Stimulated activated CD4-positive, alpha-beta T cell treated with anti-CD3 and anti-CD28 coated beads, Interleukin-4, amount 100 ng/mL, for 24 hours (primary cell): ENCODE data around the gene DHX9.
"Not testable (repeated sequence)": the region's sequence is repeated elsewhere in the genome, so short reads cannot be mapped to it uniquely, and the experiment has no call there.

Experiments
- DNase-seq: peaks from one replicate; pipeline ENCODE4 v3.0.0-alpha.2; 2020

Gene DHX9

DNA sequence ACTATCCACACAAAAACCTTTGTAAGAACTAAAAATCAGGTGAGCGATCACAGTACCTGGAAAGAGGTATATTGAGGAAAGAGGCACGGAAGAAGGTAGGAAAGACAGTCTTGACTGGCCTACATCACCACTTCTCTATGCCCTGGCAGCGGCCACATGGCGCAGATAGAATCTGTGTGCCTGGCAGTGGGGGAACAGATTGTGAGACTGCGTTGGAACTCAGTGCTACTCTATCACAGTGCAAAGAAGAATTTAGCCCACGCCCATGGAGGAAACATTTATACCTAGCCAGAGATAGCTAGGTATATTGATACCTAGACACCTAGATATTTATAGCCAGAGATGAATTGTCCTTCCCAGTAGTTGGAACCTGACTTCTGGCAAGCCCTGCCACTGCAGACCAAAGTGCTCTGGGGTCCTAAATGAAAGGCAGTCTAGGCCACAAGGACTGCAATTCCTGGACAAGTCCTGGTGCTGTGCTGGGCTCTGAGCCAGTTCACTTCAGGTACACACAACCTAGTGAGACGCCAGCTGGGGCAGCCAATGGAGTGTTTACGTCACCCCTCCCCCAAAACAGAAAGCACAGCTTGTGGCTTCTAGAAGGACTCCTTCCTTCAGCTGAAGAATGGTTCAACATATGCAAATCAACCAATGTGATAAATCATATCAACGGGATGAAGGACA lies 51.9 kb downstream of the DHX9 start:
- DNase-seq: no peak

DNA sequence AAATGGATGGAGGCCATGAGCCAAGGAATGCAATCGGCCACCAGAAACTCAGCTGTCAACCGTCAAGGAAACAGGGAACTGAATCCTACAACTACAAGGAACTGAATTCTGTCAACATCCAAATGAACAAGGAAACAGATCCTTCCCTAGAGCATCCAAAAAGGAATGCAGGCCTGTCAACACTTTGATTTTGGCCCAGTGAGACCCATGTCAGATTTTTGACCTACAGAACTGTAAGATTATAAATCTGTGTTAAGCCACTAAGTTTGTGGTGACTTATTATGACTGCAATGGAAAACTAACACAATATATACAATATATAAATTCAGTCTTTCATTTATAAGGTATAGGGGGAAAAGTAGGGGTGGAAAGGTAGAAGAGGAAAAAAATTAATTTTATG lies 58.5 kb downstream of the DHX9 start:
- DNase-seq: no peak

DNA sequence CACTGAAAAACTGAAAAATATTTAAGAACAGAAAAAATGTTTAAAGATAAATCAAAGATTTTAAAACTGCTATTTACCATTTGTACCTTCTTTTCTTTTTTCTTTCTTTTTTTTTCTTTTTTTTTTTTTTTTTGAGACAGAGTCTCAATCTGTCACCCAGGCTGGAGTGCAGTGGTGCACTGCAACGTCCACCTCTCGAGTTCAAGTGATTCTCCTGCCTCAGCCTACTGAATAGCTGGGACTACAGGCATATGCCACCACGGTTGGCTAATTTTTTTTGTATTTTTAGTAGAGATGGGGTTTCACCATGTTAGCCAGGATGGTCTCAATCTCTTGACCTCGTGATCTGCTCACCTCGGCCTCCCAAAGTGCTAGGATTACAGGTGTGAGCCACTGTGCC lies 62.8 kb downstream of the DHX9 start:
- DNase-seq: not testable (repeated sequence)

DNA sequence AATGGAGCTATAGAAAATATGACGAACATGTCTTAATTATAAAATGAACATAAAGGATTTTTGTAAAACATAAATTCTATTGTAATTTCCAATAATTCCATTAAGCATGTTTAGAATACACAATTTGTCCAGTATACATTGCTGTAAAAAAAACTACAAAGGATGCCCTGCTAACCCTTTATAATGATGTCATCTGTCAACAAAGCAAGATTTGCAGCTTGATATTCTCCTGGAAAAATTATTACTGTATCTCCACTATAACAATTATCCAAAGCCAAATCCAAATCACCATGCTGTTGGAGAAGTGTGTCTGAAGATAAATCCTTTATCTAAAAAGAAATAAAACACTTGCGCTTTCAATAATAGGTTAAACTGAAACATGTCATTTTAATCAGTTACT lies 66.2 kb downstream of the DHX9 start:
- no peak for DNase-seq

DNA sequence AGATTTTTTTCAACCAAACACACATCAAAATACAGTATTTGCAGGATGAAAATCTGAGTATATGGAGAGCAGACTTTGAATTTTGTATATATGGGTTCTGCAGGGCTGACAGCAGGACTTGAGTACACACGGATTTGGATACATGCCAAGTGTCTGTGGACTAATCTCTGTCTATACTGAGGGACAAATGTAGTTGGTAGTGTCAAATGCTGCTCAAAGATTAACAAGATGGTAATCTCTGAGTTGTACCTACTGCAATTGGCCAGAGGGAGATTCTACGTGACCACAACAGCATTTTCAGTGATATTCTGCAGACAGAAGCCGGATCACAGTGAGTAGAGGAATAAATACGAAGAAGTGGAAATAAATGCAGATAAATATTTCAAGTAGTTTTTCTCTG lies 70.4 kb downstream of the DHX9 start:
- no peak for DNase-seq

DNA sequence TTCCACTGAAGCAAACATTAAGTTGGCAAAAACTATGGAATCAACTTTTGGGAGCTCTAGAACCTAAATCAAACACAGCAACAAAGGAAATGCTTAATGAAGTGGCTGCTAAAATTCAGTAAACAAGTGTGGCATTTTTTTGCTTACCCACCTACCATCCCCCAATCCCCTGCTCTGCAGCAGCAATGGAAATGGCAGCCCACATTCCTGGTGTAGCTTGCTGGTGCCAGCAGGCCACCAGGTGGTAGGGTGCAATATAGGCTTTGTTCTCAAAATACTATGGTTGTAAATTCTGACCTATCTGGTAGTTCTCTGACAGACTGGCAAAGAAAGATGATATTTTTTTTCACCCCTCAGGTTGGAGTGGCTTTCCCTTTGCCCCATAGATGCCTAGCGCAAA lies 71.0 kb downstream of the DHX9 start:
- no peak for DNase-seq

DNA sequence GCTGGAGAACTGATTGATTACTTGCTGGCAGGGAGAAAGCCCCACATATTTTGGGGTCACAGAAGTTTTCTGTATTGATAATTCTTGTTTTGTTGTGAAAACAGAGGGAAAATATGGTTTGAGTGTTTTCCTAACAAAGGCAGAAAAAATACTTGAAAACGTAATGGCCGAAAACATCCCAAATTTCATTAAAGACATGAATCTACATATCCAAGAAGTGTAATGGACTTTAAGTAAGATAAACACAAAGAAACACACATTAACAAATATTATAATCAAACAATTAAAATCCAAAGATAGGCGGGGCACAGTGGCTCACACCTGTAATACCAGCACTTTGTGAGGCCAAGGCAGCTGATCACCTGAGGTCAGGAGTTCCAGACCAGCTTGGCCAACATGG lies 74.3 kb downstream of the DHX9 start:
- DNase-seq: no peak

DNA sequence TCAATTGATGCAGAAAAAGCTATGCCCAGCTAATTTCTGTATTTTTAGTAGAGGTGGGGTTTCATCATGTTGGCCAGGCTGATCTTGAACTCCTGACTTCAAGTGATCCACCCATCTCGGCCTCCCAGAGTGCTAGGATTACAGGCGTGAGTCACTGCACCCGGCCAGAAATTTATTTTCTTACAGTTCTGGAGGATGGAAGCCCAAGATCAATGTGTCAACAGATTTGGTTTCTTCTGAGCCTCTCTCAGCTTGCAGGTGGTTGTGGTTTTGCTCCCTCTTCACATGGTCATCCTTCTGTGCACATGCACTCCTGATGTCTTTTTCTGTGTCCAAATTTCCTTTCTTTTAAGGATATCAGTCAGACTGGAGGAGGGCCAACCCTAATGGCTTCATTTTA lies 78.2 kb downstream of the DHX9 start:
- no peak for DNase-seq

DNA sequence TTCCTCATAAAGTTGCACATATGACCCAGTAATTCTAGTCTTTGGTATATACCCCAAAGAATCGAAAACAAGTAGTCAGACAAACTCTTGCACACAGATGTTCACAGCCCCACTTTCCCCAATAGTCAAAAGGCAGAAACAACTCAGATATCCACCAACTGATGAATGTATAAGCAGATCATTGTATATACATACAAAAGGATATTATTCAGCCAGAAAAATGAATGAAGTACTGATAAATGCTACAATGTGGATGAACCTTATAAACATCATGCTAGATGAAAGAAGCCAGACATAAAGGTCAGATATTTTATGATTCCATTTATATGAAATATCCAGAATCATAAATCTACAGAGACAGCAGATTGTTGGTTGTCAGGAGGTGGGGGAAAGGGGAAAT lies 86.5 kb downstream of the DHX9 start:
- DNase-seq: no peak

DNA sequence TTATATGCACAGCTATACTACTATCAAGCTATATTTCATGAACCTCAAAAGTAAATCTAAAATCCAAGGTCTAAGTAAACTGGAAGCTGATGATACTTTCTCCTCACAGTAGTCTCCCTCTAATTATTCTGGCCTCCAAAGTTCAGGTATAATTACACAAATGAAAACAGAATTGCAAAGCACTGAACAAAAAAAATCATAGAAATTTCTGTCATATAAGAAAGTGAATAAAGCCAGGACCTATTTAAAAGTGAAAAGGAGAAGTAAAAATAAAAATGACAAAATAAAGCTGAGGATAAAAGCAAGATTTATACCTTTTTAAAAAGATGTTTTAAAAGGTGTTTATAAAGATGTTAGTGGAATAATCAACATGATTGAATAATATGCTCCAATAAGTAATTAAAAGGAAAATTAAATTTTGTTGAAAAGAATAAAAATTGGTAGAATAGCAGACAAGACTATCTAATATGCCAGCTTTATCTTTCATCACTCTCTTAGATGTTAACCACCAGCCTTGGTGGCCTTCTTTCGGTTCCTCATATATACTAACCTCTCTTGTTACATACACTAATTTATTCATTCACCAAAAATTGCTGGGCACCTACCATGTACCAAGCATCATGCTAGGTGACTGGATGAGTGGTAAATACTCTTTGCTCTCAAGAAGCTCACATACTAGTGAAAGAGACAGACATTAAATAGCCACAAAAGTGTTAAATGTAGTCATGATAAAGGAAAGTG lies 88.7 kb downstream of the DHX9 start:
- no peak for DNase-seq

DNA sequence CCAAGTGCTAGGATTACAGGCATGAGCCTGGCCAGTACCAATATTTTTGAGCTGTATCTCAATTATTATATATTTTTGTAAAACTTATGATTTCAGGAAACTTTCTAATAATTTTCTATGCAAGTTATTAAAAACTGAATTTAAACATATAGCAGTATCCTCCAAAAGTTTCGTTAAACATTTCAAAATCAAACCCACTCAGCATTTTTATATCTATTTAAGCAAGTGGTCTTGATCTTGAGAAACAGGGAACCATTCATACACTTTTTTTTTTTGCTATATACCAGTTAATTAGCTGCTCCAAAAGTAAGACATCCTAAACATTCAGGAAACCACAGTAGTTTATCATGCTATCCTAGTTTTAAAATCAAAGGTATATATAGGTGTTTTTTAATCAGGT lies 91.8 kb downstream of the DHX9 start:
- DNase-seq: no peak

DNA sequence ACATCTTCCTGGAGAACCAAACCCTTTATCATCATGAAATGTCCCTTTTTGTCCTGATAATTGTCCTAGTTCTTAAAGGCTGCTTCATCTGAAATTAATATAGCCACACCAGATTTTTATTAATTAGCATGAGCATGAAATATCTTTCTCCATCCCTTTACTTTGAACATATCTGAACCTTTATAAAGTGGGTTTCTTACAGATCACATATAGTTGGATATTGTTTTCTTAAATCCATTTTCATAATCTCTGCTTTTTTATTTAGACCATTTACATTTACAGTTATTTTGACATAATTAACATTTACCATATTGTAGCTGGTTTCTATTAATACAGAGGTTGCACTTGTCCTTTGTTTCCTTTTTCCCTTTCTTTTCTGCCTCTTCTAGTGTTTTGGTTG lies 96.6 kb downstream of the DHX9 start:
- DNase-seq: no peak
